Measurements from ENCODE around the gene CD48.
"Not testable (repeated sequence)": the region's sequence is repeated elsewhere in the genome, so short reads cannot be mapped to it uniquely, and the experiment has no call there.

CD48 gene

DNA sequence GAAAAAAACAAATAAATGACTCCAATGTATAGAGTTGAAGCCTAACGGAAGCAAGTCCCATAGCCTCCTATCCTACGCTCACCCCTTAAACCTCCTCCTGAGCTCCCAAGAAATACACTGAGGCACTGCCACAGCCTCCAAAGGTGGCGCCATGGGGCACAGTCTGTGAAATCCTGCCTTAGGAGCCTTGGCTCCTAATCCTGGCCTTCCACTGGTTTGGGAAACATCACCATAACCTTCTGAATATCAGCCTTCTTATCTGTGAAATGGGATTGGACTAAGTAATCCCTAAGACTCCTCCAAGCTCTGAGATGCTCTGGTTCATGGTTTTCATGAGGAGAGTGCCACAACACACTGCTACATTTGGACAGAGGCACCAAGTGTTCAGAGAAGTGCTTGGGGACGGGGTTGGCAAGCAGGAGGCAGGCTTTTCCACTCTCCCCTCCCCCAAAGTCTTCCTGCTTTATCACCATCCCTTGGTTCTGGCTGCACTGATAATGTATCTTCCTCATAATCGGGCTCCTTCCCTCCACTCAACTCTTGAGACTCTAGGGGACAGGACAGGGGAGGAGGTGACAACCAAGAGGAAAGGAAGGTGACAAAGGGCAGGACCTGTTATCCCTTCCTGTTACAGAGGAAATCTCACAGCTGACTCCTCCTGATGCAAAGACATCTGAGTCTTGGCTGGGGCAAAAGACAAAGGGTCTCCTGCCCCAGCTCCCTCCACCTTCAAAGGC, 30.2 kb upstream of the CD48 start:
- no peak for DNase-seq

DNA sequence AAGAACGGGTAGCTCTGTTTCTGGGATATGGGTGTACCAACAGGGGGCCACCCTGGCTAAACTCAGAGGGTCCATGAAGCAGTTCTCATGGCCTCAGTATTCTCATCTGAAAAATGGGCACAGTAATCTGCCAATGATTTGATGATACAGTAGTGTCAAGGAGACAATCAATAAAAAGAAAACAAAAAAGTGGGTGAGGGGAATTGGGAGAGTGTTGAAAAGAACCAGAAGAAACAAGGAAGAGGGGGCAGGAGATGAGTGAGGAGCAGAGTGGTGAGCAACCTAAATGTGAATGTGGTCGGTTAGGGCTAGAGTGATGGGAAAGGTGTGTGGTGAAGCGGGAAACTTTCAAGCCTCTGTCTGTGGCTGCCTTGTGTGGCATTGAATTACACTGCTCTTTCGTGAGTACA, 29.5 kb upstream of the CD48 start:
- DNase-seq = no peak

- no peak for DNase-seq
Observed at GRCh38 chr1:160740133-160740688, 28.6 kb upstream of the CD48 start.

- no peak for DNase-seq
Observed at GRCh38 chr1:160739098-160739511, 27.5 kb upstream of the CD48 start, which contains the start of gene SLAMF7. Gene SLAMF7, plus strand, starts transcription at chr1:160739247. Its CDS starts 55 bp downstream, at chr1:160739302.

DNA sequence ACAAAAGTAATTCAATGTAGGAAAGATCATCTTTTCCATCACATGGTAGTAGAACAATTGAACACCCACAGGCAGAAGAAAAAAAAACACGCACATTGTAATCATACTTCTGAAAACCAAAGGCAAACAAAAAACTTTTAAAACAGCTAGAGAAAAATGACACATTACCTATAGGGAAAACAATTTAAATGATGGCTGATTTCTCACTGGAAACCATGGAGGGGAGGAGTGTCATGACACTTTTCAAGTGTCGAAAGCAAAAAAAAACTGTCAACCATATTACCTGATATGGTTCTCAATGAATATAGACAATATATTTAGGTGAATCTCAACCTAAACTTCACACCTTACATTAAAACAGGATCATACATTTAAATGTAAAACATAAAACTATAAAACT, 26.6 kb upstream of the CD48 start:
- DNase-seq = no peak

DNA sequence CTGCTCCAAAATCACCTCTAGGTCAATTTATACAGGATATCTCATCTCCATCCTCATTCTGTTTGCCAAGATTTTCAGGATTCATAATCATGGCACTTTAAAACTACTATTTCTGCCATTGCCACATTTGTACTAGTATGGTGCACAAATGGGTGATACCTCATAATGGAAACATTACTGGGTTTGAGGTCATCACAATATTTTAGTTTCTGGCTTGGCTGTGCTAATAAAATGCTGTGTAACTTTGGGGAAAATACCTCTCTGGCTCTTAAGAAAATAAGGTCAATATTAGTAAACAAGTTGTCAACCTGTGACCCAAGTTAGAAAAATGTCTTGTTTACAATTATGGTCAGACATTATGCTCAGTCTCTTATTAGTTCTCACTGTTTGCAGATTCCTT, 22.7 kb upstream of the CD48 start:
- no peak for DNase-seq

GRCh38 chr1:160733898-160734297, 22.3 kb upstream of the CD48 start:
- DNase-seq = no peak

DNA sequence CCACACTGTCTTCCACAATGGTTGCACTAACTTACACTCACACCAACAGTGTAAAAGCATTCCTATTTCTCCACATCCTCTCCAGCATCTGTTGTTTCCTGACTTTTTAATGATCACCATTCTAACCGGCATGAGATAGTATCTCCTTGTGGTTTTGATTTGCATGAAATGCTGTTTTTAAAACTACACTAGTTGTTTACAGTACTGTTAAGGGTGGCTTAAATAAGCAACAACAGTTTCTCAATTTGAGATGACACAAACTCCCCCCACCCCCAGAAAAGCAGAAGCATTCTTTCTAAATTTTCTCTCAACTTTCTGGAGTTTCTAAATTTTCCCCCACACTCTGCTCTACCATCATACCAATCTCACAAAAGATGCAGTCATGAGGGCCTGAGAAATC, 20.4 kb upstream of the CD48 start:
- DNase-seq = no peak

- not testable (repeated sequence) for DNase-seq
Observed at GRCh38 chr1:160731564-160731963, 19.9 kb upstream of the CD48 start.

DNA sequence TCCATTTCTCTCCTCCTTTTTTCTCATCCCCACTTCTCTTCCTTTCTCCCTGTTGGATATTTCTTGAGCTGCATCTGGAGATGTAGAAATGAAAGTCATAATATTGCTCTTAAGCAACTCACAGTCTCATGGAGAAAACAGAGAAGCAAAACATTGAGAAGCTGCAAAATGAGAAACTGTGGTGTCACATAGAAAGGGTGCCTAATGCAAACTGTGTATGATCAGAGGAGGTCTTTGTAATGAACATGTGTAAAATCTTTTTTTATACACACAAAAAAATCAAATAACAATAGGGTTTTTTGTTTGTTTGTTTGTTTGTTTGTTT, 15.7 kb upstream of the CD48 start:
- DNase-seq = no peak

DNA sequence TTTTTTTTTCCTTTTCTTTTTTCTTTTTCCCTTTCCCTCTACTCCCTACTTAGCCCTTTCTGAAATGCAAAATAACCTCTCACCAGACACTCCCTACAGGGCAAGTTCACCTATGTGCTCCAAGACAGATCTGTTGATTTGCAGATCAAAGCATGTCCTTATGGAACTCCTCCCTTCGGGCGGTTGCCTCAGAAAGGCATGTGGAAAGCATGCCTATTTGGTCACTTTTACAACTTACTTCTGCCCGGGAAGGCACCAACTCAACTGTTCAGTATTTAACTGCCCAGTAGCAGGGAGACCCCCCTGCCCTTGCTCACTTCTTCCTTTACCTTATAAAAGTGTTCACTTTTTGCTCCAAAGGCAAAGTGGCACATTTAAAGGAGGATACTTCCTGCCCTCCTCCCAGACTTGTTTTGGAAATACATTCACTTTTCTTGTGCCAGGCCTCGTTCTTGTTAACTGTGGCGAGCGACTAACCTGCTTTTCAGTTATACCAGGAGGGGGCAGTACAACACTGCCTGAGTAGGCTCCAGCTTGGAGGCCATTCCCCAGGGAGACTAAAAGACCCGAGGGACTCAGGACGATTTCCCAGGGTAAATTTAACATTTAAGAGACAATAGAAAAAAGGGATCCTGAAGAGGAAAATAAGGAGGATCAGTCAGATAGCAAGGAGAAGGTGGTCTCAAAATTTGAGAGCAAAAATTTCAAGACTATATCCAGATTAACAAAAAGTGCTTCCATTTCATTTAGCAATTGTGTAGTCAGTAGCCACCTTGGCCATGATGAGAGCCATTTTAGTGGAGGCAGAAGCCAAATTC, 15.1 kb upstream of the CD48 start:
- no peak for DNase-seq

- DNase-seq = no peak
Observed at GRCh38 chr1:160726114-160726497, 14.5 kb upstream of the CD48 start.

GRCh38 chr1:160724465-160725242, 13.0 kb upstream of the CD48 start:
- no peak for DNase-seq

GRCh38 chr1:160723332-160723731, 11.7 kb upstream of the CD48 start:
- no peak for DNase-seq

DNA sequence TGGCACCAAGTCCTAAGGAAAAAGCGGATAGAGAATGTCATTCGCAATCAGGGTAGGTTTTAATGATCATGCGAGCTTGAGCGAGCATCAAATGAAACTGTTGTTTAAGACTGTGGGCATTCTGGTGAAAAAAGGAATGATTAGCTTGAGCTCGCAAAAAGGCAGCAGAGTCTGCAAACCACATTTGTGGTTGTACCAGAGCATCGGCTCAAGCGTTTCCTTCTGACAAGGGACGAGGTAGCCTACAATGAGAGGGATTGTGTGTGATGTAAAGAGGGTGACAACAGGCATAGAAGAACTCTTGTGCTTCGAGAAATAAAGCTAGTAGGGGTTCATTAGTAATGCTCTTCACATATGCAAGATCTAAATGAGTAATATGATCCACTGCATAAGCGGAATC, 11.1 kb upstream of the CD48 start:
- no peak for DNase-seq

DNA sequence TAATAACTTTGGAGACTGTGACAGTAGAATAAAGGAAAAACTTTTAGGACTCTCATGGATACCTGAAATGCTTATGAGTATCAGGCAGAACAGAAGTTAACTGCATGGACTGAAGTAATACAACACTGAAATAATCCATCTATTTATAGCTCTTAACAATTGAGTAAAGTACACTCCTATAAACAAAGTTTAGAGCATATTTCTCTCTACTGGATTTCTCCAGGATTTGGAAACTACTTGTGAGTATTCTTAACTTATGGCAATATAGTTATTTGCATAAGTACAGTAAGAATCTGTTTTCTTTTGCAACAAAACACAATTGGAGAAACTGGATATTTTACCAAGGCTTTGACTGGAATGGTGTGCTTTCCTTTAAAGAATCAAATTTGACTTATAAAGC, 9.9 kb upstream of the CD48 start:
- DNase-seq = no peak

- no peak for DNase-seq
Observed at GRCh38 chr1:160720356-160721085, 8.9 kb upstream of the CD48 start.

DNA sequence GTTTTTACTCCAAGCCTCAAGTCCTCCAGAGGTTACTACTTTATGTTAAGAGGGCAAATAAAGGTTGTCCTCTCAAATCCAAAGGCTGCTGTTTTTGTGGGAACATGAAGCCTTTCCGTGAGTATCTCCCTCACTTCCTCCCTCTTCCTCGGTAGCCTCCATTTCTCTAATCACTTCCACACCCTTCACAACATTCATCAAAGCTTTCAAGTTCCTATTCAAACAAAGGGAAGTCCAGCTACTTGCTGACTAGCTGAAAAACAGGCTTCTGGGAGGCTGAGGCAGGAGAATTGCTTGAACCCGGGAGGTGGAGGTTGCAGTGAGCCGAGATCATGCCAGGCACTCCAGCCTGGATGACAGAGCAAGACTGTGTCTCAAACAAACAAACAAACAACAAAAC, 6.6 kb upstream of the CD48 start:
- DNase-seq = no peak

GRCh38 chr1:160717306-160717705, 5.7 kb upstream of the CD48 start:
- DNase-seq = no peak

DNA sequence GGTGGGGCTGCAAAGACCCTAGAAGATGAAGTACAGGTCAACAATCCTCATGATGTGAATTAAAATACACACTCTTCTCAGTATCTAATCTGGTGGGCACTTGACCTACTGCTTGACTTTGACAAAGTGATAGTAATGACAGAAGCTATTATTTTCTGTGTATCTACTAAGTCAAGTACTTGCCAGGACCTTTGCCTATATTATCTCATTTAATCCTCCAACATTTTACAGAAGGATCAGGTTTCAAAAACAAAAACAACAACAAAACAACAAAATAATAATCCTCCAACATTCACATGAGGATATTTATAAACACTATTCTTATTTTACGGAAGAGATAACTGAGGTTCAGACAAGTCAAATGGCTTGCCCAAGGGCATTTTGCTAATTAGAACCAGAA, 4.4 kb upstream of the CD48 start:
- DNase-seq = no peak

GRCh38 chr1:160714034-160714648, 2.5 kb upstream of the CD48 start:
- not testable (repeated sequence) for DNase-seq

DNA sequence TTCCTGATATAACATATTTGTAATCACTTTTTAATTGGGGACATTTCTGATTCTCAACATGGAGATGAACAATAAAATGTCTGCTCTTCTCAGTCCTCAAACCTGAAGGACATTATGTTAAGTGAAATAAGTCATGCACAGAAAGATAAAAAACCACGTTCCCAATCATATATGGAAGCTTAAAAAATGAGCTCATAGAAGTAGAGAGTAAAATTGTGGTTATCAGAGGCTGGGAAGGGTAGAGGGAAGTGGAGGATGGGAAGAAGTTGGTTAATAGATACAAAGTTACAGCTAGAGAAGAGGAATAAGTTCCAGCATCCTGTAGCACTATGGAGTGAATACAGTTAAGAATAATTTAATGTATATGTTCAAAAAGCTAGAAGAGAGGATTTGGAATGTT, 1.5 kb upstream of the CD48 start:
- no peak for DNase-seq

Measured in NCI-H1436 treated with DMSO at 0.1 percent for 48 hours (cell line).